Measurements from ENCODE around the gene ZNF324.

The ZNF324 gene

GRCh38 chr19:58479736-58480480, 13.0 kb downstream of the ZNF324 start:
- Histone ChIP-seq H3K9me3 (ENCODE audit: insufficient read depth, low read length) (no peaks in the 10 kb centered on the region), H3K36me3 (replicated peaks; ENCODE audit: low read depth, low read length) (peaks cover 18% of the 10 kb centered on the region), H3K4me1 (ENCODE audit: low read length) (peaks cover 20% of the 10 kb centered on the region), H3K79me2 (ENCODE audit: low read length) (no peaks in the 10 kb centered on the region), H2AFZ (ENCODE audit: low read depth, low read length) (no peak overlapping the region), H3K4me3 (ENCODE audit: low read length) (no peak overlapping the region), H3K9ac (ENCODE audit: low read length) (no peak overlapping the region), H3K27me3 (ENCODE audit: low read depth, low read length) (no peaks in the 10 kb centered on the region), H4K20me1 (ENCODE audit: insufficient read depth, low read length) (no peaks in the 10 kb centered on the region), H3K27ac (ENCODE audit: low read length) (no peak overlapping the region), H3K4me2 (ENCODE audit: low read length) (no peak overlapping the region)
- TF ChIP-seq, protein P1, sequence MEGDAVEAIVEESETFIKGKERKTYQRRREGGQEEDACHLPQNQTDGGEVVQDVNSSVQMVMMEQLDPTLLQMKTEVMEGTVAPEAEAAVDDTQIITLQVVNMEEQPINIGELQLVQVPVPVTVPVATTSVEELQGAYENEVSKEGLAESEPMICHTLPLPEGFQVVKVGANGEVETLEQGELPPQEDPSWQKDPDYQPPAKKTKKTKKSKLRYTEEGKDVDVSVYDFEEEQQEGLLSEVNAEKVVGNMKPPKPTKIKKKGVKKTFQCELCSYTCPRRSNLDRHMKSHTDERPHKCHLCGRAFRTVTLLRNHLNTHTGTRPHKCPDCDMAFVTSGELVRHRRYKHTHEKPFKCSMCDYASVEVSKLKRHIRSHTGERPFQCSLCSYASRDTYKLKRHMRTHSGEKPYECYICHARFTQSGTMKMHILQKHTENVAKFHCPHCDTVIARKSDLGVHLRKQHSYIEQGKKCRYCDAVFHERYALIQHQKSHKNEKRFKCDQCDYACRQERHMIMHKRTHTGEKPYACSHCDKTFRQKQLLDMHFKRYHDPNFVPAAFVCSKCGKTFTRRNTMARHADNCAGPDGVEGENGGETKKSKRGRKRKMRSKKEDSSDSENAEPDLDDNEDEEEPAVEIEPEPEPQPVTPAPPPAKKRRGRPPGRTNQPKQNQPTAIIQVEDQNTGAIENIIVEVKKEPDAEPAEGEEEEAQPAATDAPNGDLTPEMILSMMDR (IDR thresholded peaks at IDR 0.05; ENCODE audit: low read depth, low read length), result no peak
- TF ChIP-seq EZH2phosphoT487 (IDR thresholded peaks at IDR 0.05; ENCODE audit: low read depth), result no peak

DNA sequence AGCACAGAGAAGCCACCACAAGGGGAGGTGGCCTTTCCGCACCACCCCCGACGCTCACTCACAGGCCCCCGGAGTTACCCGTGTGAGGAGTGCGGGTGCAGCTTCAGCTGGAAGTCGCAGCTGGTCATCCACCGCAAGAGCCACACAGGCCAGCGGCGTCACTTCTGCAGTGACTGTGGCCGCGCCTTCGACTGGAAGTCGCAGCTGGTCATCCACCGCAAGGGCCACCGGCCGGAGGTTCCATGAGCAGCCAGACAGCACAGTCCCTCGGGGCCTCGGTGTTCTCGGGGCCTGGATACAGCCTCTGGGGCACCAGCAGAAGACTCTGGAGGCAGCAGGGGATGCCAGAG, 13.6 kb downstream of the ZNF324 start:
- H3K4me1 ChIP-seq (ENCODE audit: low read length), result peaks cover 17% of the 10 kb centered on the region
- no peak overlapping the region for H3K9ac ChIP-seq (ENCODE audit: low read length)
- H3K79me2 ChIP-seq (ENCODE audit: low read length), result no peaks in the 10 kb centered on the region
- no peaks in the 10 kb centered on the region for H3K27me3 ChIP-seq (ENCODE audit: low read depth, low read length)
- H3K27ac ChIP-seq (ENCODE audit: low read length), result no peak overlapping the region
- H2AFZ ChIP-seq (ENCODE audit: low read depth, low read length), result no peak overlapping the region
- H3K36me3 ChIP-seq (replicated peaks; ENCODE audit: low read depth, low read length), result peaks cover 18% of the 10 kb centered on the region
- no peaks in the 10 kb centered on the region for H4K20me1 ChIP-seq (ENCODE audit: insufficient read depth, low read length)
- no peaks in the 10 kb centered on the region for H3K9me3 ChIP-seq (ENCODE audit: insufficient read depth, low read length)
- no peak overlapping the region for H3K4me3 ChIP-seq (ENCODE audit: low read length)
- TF ChIP-seq, protein P1 (IDR thresholded peaks at IDR 0.05; ENCODE audit: low read depth, low read length), result no peak
- TF ChIP-seq EZH2phosphoT487 (IDR thresholded peaks at IDR 0.05; ENCODE audit: low read depth), result no peak
- H3K4me2 ChIP-seq (ENCODE audit: low read length), result no peak overlapping the region

GRCh38 chr19:58480831-58481230, 14.0 kb downstream of the ZNF324 start:
- peaks cover 18% of the 10 kb centered on the region for H3K36me3 ChIP-seq (replicated peaks; ENCODE audit: low read depth, low read length)
- H3K4me3 ChIP-seq (ENCODE audit: low read length), result no peak overlapping the region
- TF ChIP-seq, protein P1 (IDR thresholded peaks at IDR 0.05; ENCODE audit: low read depth, low read length), result no peak
- no peaks in the 10 kb centered on the region for H4K20me1 ChIP-seq (ENCODE audit: insufficient read depth, low read length)
- H3K79me2 ChIP-seq (ENCODE audit: low read length), result no peaks in the 10 kb centered on the region
- H3K9me3 ChIP-seq (ENCODE audit: insufficient read depth, low read length), result no peaks in the 10 kb centered on the region
- no peak overlapping the region for H3K27ac ChIP-seq (ENCODE audit: low read length)
- no peak overlapping the region for H3K4me2 ChIP-seq (ENCODE audit: low read length)
- H3K9ac ChIP-seq (ENCODE audit: low read length), result no peak overlapping the region
- H2AFZ ChIP-seq (ENCODE audit: low read depth, low read length), result no peak overlapping the region
- no peaks in the 10 kb centered on the region for H3K27me3 ChIP-seq (ENCODE audit: low read depth, low read length)
- H3K4me1 ChIP-seq (ENCODE audit: low read length), result peaks cover 17% of the 10 kb centered on the region

DNA sequence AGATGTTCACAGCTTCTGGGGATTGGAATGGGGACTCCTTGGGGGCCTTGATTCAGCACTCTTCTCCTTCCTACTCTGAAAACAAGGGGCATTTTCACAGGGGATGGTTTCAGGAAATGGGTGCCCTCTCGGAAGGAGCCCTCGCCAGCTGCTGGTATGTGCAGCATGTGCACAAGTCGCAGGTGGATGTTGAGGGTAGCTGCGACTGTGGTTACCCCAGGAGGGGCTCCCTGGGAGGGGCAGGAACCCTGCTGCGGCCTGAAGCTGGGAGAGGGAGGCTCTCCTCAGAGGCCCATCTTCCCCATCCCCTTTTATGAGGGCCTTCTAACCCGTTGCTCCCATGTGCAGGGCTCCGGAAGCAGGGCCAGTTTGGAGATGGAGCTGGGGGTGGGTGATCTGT, 15.5 kb downstream of the ZNF324 start:
- no peaks in the 10 kb centered on the region for H3K9me3 ChIP-seq (ENCODE audit: insufficient read depth, low read length)
- peaks cover 23% of the 10 kb centered on the region for H3K36me3 ChIP-seq (replicated peaks; ENCODE audit: low read depth, low read length)
- TF ChIP-seq, protein P1 (IDR thresholded peaks at IDR 0.05; ENCODE audit: low read depth, low read length), result no peak
- TF ChIP-seq EZH2phosphoT487 (IDR thresholded peaks at IDR 0.05; ENCODE audit: low read depth), result no peak
- H3K79me2 ChIP-seq (ENCODE audit: low read length), result peaks cover 5% of the 10 kb centered on the region
- H2AFZ ChIP-seq (ENCODE audit: low read depth, low read length), result no peak overlapping the region
- no peaks in the 10 kb centered on the region for H4K20me1 ChIP-seq (ENCODE audit: insufficient read depth, low read length)
- no peak overlapping the region for H3K4me3 ChIP-seq (ENCODE audit: low read length)
- no peak overlapping the region for H3K27ac ChIP-seq (ENCODE audit: low read length)
- H3K27me3 ChIP-seq (ENCODE audit: low read depth, low read length), result no peaks in the 10 kb centered on the region
- H3K9ac ChIP-seq (ENCODE audit: low read length), result no peak overlapping the region
- H3K4me1 ChIP-seq (ENCODE audit: low read length), result peaks cover 8% of the 10 kb centered on the region; the same call in 1 of the 2 replicates
- no peak overlapping the region for H3K4me2 ChIP-seq (ENCODE audit: low read length)

All from OCI-LY3 (cell line).